PC-9 (cell line): ENCODE measurements around the gene NELFB. TPM values are rescaled to one million over a fixed set of nuclear protein-coding genes. Genes with fewer than 3 reads are reported as not detected.

ENCODE experiments used
- BruUV-seq: library from RNA; stranded (reverse); fragments of 400-500 nt; replicated peaks from 2 replicates; lab custom pipeline; 2021; lab: Mats Ljungman, UMichigan
- CTCF ChIA-PET: fragments of 300-600 bp; sonication (Branson Sonifier 250); formaldehyde crosslinking; loops from one replicate; lab custom pipeline; 2022; ENCODE audit warnings: antibody characterized with exemption; lab: Charles Lee
- POLR2A ChIA-PET: fragments of 300-600 bp; sonication (Branson Sonifier 250); formaldehyde crosslinking; loops from one replicate; lab custom pipeline; 2022; ENCODE audit warnings: antibody characterized with exemption; ENCODE audit not compliant: unreplicated experiment; lab: Charles Lee
- DNase-seq, 2 experiments: peaks; one replicate each; pipeline versions ENCODE4 v3.0.0 to v3.0.0-alpha.2; 2015 to 2022; ENCODE audit warnings: mixed read lengths in 1 of 2
- H2AFZ ChIP-seq: fragments of 200-600 bp; sonication (generic); 2 replicates; pipeline ENCODE4 v1.8.1; 2017; ENCODE audit warnings: antibody characterized with exemption
- H3F3A ChIP-seq: fragments of 200-600 bp; sonication (generic); 2 replicates; pipeline ENCODE4 v1.8.1; 2017; ENCODE audit warnings: antibody characterized with exemption, mild to moderate bottlenecking, low read depth; ENCODE audit not compliant: insufficient read depth
- H3K27ac ChIP-seq: fragments of 200-600 bp; sonication (generic); 2 replicates; pipeline ENCODE4 v1.6.1; 2016; ENCODE audit warnings: mixed run types
- H3K27me3 ChIP-seq: fragments of 200-600 bp; sonication (generic); 2 replicates; pipeline ENCODE4 v1.6.1; 2016; ENCODE audit warnings: low read depth, mixed run types; ENCODE audit not compliant: insufficient read depth
- H3K36me3 ChIP-seq: fragments of 200-600 bp; sonication (generic); 2 replicates; pipeline ENCODE4 v1.6.1; 2016; ENCODE audit warnings: low read depth, mixed run types
- H3K4me1 ChIP-seq: fragments of 200-600 bp; sonication (generic); replicated peaks from 2 replicates; pipeline ENCODE4 v1.6.1; 2016; ENCODE audit warnings: mixed run types; ENCODE audit not compliant: insufficient read depth
- H3K4me2 ChIP-seq: fragments of 200-600 bp; sonication (generic); 2 replicates; pipeline ENCODE4 v1.6.1; 2017; ENCODE audit warnings: mixed run types
- H3K4me3 ChIP-seq: fragments of 200-600 bp; sonication (generic); 2 replicates; pipeline ENCODE4 v1.6.1; 2016; ENCODE audit warnings: mixed run types
- H3K79me2 ChIP-seq: fragments of 200-600 bp; sonication (generic); 2 replicates; pipeline ENCODE4 v1.6.1; 2017; ENCODE audit warnings: low read depth, mixed run types
- H3K9me2 ChIP-seq: fragments of 200-600 bp; sonication (generic); 2 replicates; pipeline ENCODE4 v1.8.1; 2017; ENCODE audit warnings: mild to moderate bottlenecking; ENCODE audit not compliant: insufficient read depth
- H3K9me3 ChIP-seq: fragments of 200-600 bp; sonication (generic); 2 replicates; pipeline ENCODE4 v1.8.1; 2016; ENCODE audit warnings: low read depth; ENCODE audit not compliant: insufficient read depth
- H4K20me1 ChIP-seq: fragments of 200-600 bp; sonication (generic); 2 replicates; pipeline ENCODE4 v1.8.1; 2017; ENCODE audit not compliant: insufficient read depth
- CTCF ChIP-seq: fragments of 200-600 bp; sonication (generic); conservative IDR thresholded peaks from 2 replicates; pipeline ENCODE4 v1.6.1; 2017; ENCODE audit warnings: mixed run types, antibody characterized with exemption, mild to moderate bottlenecking, moderate library complexity
- EZH2 ChIP-seq: fragments of 200-600 bp; sonication (generic); IDR thresholded peaks from 2 replicates; pipeline ENCODE4 v1.8.0; 2017; ENCODE audit warnings: antibody characterized with exemption, low read depth
- intact Hi-C: fragments of 100-400 bp; cut with micrococcal nuclease; formaldehyde crosslinking; loops from one replicate; pipeline ENCODE4 v1.10.0; 2022; ENCODE audit not compliant: unreplicated experiment
- total RNA-seq: library from RNA; stranded (reverse); gene quantifications from 2 replicates; pipeline ENCODE4 v1.2.3, GENCODE V29; 2021

NELFB gene
- total RNA-seq, 1 experiment from 2014 or later: 94.2 TPM

- no peak overlapping the region for H3K4me2 ChIP-seq
- no peak overlapping the region for H3K4me3 ChIP-seq
- H3K79me2 ChIP-seq: no peaks in the 10 kb centered on the region
- peaks cover 28% of the 10 kb centered on the region for H3K4me1 ChIP-seq
- ChIA-PET POLR2A (no interaction called here), CTCF (interaction anchor here (0.6 kb wide), 2 partner anchors 11 to 229 kb away, joined by 4 to 6 read pairs; no protein-coding TSS in a partner anchor)
- H4K20me1 ChIP-seq: no peaks in the 10 kb centered on the region
- no peak overlapping the region for H3K27ac ChIP-seq
- H3K9me3 ChIP-seq: no peaks in the 10 kb centered on the region
- DNase-seq: no peak
- H2AFZ ChIP-seq: no peak overlapping the region
- no peaks in the 10 kb centered on the region for H3K36me3 ChIP-seq
- H3K9me2 ChIP-seq: no peaks in the 10 kb centered on the region
- no peak for TF ChIP-seq CTCF
- intact Hi-C loops: no loop called here
- no peaks in the 10 kb centered on the region for H3K27me3 ChIP-seq
- BruUV-seq: no TSS peak
- H3F3A ChIP-seq: peaks cover 23% of the 10 kb centered on the region; the same call in 1 of the 2 replicates
These were observed 51.1 kb downstream of the NELFB start for GRCh38 chr9:137306066-137306849.

- Histone ChIP-seq H3K4me2 (no peak overlapping the region), H3K9me3 (no peaks in the 10 kb centered on the region), H3K27me3 (no peaks in the 10 kb centered on the region), H3K9me2 (no peaks in the 10 kb centered on the region), H3K4me1 (peaks cover 32% of the 10 kb centered on the region), H3K36me3 (no peaks in the 10 kb centered on the region), H2AFZ (no peak overlapping the region), H3K4me3 (no peak overlapping the region), H4K20me1 (no peaks in the 10 kb centered on the region), H3K79me2 (no peaks in the 10 kb centered on the region), H3F3A (peaks cover 20% of the 10 kb centered on the region; the same call in 1 of the 2 replicates), H3K27ac (no peak overlapping the region)
- no peak for DNase-seq
- ChIA-PET POLR2A (no interaction called here), CTCF (interaction anchor here (0.6 kb wide), 1 partner anchor 10 kb away, joined by 6 read pairs; no protein-coding TSS in a partner anchor)
- no peak for TF ChIP-seq CTCF
- TF ChIP-seq EZH2: no peak
- BruUV-seq: no TSS peak
- intact Hi-C loops: no loop called here
These were observed 51.7 kb downstream of the NELFB start for GRCh38 chr9:137306850-137307254.

GRCh38 chr9:137307255-137308056 is 52.3 kb downstream of the NELFB start:
- Histone ChIP-seq H3K36me3 (no peaks in the 10 kb centered on the region), H3K9me3 (no peaks in the 10 kb centered on the region), H3F3A (peaks cover 20% of the 10 kb centered on the region; the same call in 1 of the 2 replicates), H4K20me1 (no peaks in the 10 kb centered on the region), H3K4me1 (peaks cover 38% of the 10 kb centered on the region), H3K27me3 (no peaks in the 10 kb centered on the region), H2AFZ (no peak overlapping the region), H3K79me2 (no peaks in the 10 kb centered on the region), H3K27ac (no peak overlapping the region), H3K4me3 (no peak overlapping the region), H3K9me2 (no peaks in the 10 kb centered on the region), H3K4me2 (no peak overlapping the region)
- DNase-seq: no peak
- BruUV-seq: no TSS peak
- intact Hi-C loops: no loop called here
- POLR2A ChIA-PET: no interaction called here
- TF ChIP-seq EZH2 (no peak), CTCF (no peak)
- CTCF ChIA-PET: no interaction called here
